Hematopoietic multipotent progenitor cell treated with erythropoietin and hydrocortisone succinate and interleukin-3 and kit ligand, for 8 days (in vitro differentiated cells): ENCODE measurements around the gene SLC38A11.

Experiments
- DNase-seq: peaks from one replicate; pipeline ENCODE4 v3.0.0-alpha.2; 2015

The SLC38A11 gene

GRCh38 chr2:164969909-164970690 lies 14.8 kb upstream of the SLC38A11 start:
- no peak for DNase-seq

- DNase-seq, result no peak
Measured at GRCh38 chr2:164967781-164968228, 12.5 kb upstream of the SLC38A11 start.

GRCh38 chr2:164967361-164967760 lies 12.0 kb upstream of the SLC38A11 start:
- no peak for DNase-seq

- no peak for DNase-seq
Measured at GRCh38 chr2:164964700-164965099, 9.4 kb upstream of the SLC38A11 start.

- DNase-seq, result no peak
Measured at GRCh38 chr2:164960159-164960558, 4.8 kb upstream of the SLC38A11 start.

GRCh38 chr2:164954186-164954585 lies 1.1 kb downstream of the SLC38A11 start:
- no peak for DNase-seq

- no peak for DNase-seq
Measured at GRCh38 chr2:164953279-164953678, 2.0 kb downstream of the SLC38A11 start.

- DNase-seq, result no peak
Measured at GRCh38 chr2:164952057-164952702, 3.1 kb downstream of the SLC38A11 start.

- DNase-seq, result peak; percentile 24
Measured at GRCh38 chr2:164948540-164948939, 6.8 kb downstream of the SLC38A11 start.

- DNase-seq, result no peak
Measured at GRCh38 chr2:164947281-164947680, 8.0 kb downstream of the SLC38A11 start.

- no peak for DNase-seq
Measured at GRCh38 chr2:164943289-164943688, 12.0 kb downstream of the SLC38A11 start.

- DNase-seq, result no peak
Measured at GRCh38 chr2:164937864-164938401, 17.4 kb downstream of the SLC38A11 start.

- peak; percentile 41 for DNase-seq
Measured at GRCh38 chr2:164935118-164936101, 19.9 kb downstream of the SLC38A11 start.

- DNase-seq, result no peak
Measured at GRCh38 chr2:164934401-164935117, 20.8 kb downstream of the SLC38A11 start.

- no peak for DNase-seq
Measured at GRCh38 chr2:164933671-164934189, 21.6 kb downstream of the SLC38A11 start.

GRCh38 chr2:164932377-164932776 lies 22.9 kb downstream of the SLC38A11 start:
- DNase-seq, result no peak

- no peak for DNase-seq
Measured at GRCh38 chr2:164928101-164928673, 27.1 kb downstream of the SLC38A11 start.

- DNase-seq, result no peak
Measured at GRCh38 chr2:164922134-164922533, 33.2 kb downstream of the SLC38A11 start.

- DNase-seq, result no peak
Measured at GRCh38 chr2:164920430-164920829, 34.9 kb downstream of the SLC38A11 start.

GRCh38 chr2:164917296-164917903 lies 37.9 kb downstream of the SLC38A11 start:
- peak; percentile 27 for DNase-seq

- no peak for DNase-seq
Measured at GRCh38 chr2:164915566-164915965, 39.8 kb downstream of the SLC38A11 start.
